ENCODE results near the gene IL16.

The IL16 gene

DNA sequence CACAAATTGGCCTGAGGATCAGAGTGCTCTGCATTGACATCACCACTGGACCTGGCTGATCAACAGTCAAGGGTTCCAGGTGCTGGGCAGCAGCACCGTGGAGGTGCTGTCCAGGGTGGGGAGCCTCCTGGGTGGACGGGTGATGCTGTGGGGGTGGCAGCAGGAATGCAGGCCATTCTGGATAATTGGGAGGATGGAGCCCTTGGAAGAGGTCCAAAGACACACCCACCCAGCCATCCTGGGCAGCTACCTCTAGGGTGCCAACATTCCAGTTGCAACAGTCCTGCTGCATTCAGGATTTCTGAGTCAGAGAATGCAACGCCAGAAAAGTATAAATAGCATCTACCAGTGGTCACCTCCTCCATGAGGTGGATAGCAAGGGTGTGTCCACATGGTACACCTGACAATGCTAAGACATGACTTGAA, 100.5 kb downstream of the IL16 start:
- Histone ChIP-seq H3K27ac (ENCODE audit: low read depth, low read length) (no peak overlapping the region), H3K9ac (ENCODE audit: low read depth, low read length) (no peak overlapping the region), H3K4me1 (ENCODE audit: control insufficient read depth, insufficient read depth, low read length) (peaks cover 7% of the 10 kb centered on the region), H3K9me3 (ENCODE audit: control insufficient read depth, insufficient read depth, low read length) (no peaks in the 10 kb centered on the region), H3K36me3 (ENCODE audit: control insufficient read depth, insufficient read depth, low read length) (no peaks in the 10 kb centered on the region), H3K4me3 (ENCODE audit: low read depth, low read length) (no peak overlapping the region), H3K27me3 (ENCODE audit: control insufficient read depth, insufficient read depth, low read length) (no peaks in the 10 kb centered on the region)

- Histone ChIP-seq H3K27me3 (ENCODE audit: control insufficient read depth, insufficient read depth, low read length) (no peaks in the 10 kb centered on the region), H3K4me1 (ENCODE audit: control insufficient read depth, insufficient read depth, low read length) (peaks cover 7% of the 10 kb centered on the region), H3K9me3 (ENCODE audit: control insufficient read depth, insufficient read depth, low read length) (no peaks in the 10 kb centered on the region), H3K27ac (ENCODE audit: low read depth, low read length) (no peak overlapping the region), H3K9ac (ENCODE audit: low read depth, low read length) (no peak overlapping the region), H3K4me3 (ENCODE audit: low read depth, low read length) (no peak overlapping the region), H3K36me3 (ENCODE audit: control insufficient read depth, insufficient read depth, low read length) (no peaks in the 10 kb centered on the region)
Observed at GRCh38 chr15:81297603-81298575, 101.2 kb downstream of the IL16 start.

DNA sequence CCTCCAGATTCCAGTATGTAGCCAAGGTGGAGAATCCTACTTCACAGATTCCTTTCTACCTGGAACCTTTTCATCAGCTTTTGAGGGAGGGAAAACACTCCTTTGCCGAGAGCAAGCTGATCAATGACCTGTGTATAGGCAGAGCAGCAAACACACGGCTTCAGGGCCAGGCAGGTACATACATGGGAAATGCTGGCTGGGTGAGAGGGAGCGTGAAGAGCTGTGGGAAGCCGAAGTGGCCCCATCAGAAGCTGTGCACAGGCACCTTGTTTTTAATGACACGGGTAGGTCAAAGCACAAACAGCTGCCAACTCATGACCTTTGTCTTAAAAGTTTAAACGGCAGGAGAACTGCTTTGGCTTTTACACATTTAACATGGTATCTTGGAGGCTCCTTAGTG, 101.9 kb downstream of the IL16 start:
- Histone ChIP-seq H3K9me3 (ENCODE audit: control insufficient read depth, insufficient read depth, low read length) (no peaks in the 10 kb centered on the region), H3K36me3 (ENCODE audit: control insufficient read depth, insufficient read depth, low read length) (no peaks in the 10 kb centered on the region), H3K27ac (ENCODE audit: low read depth, low read length) (no peak overlapping the region), H3K9ac (ENCODE audit: low read depth, low read length) (no peak overlapping the region), H3K27me3 (ENCODE audit: control insufficient read depth, insufficient read depth, low read length) (no peaks in the 10 kb centered on the region), H3K4me1 (ENCODE audit: control insufficient read depth, insufficient read depth, low read length) (peaks cover 13% of the 10 kb centered on the region), H3K4me3 (ENCODE audit: low read depth, low read length) (no peak overlapping the region)

GRCh38 chr15:81299156-81299555, 102.5 kb downstream of the IL16 start:
- Histone ChIP-seq H3K9ac (ENCODE audit: low read depth, low read length) (no peak overlapping the region), H3K36me3 (ENCODE audit: control insufficient read depth, insufficient read depth, low read length) (no peaks in the 10 kb centered on the region), H3K4me1 (ENCODE audit: control insufficient read depth, insufficient read depth, low read length) (peaks cover 14% of the 10 kb centered on the region), H3K27ac (ENCODE audit: low read depth, low read length) (no peak overlapping the region), H3K9me3 (ENCODE audit: control insufficient read depth, insufficient read depth, low read length) (no peaks in the 10 kb centered on the region), H3K27me3 (ENCODE audit: control insufficient read depth, insufficient read depth, low read length) (no peaks in the 10 kb centered on the region), H3K4me3 (ENCODE audit: low read depth, low read length) (no peak overlapping the region)

DNA sequence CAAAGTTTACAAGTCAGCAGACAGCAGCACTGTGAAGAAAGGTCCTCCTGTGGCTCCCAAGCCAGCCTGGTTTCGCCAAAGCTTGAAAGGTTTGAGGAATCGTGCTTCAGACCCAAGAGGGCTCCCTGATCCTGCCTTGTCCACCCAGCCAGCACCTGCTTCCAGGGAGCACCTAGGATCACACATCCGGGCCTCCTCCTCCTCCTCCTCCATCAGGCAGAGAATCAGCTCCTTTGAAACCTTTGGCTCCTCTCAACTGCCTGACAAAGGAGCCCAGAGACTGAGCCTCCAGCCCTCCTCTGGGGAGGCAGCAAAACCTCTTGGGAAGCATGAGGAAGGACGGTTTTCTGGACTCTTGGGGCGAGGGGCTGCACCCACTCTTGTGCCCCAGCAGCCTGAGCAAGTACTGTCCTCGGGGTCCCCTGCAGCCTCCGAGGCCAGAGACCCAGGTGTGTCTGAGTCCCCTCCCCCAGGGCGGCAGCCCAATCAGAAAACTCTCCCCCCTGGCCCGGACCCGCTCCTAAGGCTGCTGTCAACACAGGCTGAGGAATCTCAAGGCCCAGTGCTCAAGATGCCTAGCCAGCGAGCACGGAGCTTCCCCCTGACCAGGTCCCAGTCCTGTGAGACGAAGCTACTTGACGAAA, 103.1 kb downstream of the IL16 start:
- Histone ChIP-seq H3K27ac (ENCODE audit: low read depth, low read length) (no peak overlapping the region), H3K9ac (ENCODE audit: low read depth, low read length) (no peak overlapping the region), H3K4me1 (ENCODE audit: control insufficient read depth, insufficient read depth, low read length) (peaks cover 16% of the 10 kb centered on the region), H3K4me3 (ENCODE audit: low read depth, low read length) (no peak overlapping the region), H3K27me3 (ENCODE audit: control insufficient read depth, insufficient read depth, low read length) (no peaks in the 10 kb centered on the region), H3K9me3 (ENCODE audit: control insufficient read depth, insufficient read depth, low read length) (no peaks in the 10 kb centered on the region), H3K36me3 (ENCODE audit: control insufficient read depth, insufficient read depth, low read length) (no peaks in the 10 kb centered on the region)

- no peaks in the 10 kb centered on the region for H3K36me3 ChIP-seq (ENCODE audit: control insufficient read depth, insufficient read depth, low read length)
- H3K4me1 ChIP-seq (ENCODE audit: control insufficient read depth, insufficient read depth, low read length): peaks cover 17% of the 10 kb centered on the region
- H3K4me3 ChIP-seq (ENCODE audit: low read depth, low read length): no peak overlapping the region
- no peaks in the 10 kb centered on the region for H3K27me3 ChIP-seq (ENCODE audit: control insufficient read depth, insufficient read depth, low read length)
- H3K9me3 ChIP-seq (ENCODE audit: control insufficient read depth, insufficient read depth, low read length): no peaks in the 10 kb centered on the region
- no peak overlapping the region for H3K9ac ChIP-seq (ENCODE audit: low read depth, low read length)
- no peak overlapping the region for H3K27ac ChIP-seq (ENCODE audit: low read depth, low read length)
Observed at GRCh38 chr15:81301385-81301784, 104.7 kb downstream of the IL16 start.

GRCh38 chr15:81301815-81302399, 105.2 kb downstream of the IL16 start:
- Histone ChIP-seq H3K4me1 (ENCODE audit: control insufficient read depth, insufficient read depth, low read length) (peaks cover 17% of the 10 kb centered on the region), H3K27ac (ENCODE audit: low read depth, low read length) (no peak overlapping the region), H3K9ac (ENCODE audit: low read depth, low read length) (no peak overlapping the region), H3K4me3 (ENCODE audit: low read depth, low read length) (no peak overlapping the region), H3K9me3 (ENCODE audit: control insufficient read depth, insufficient read depth, low read length) (no peaks in the 10 kb centered on the region), H3K36me3 (ENCODE audit: control insufficient read depth, insufficient read depth, low read length) (no peaks in the 10 kb centered on the region), H3K27me3 (ENCODE audit: control insufficient read depth, insufficient read depth, low read length) (no peaks in the 10 kb centered on the region)

DNA sequence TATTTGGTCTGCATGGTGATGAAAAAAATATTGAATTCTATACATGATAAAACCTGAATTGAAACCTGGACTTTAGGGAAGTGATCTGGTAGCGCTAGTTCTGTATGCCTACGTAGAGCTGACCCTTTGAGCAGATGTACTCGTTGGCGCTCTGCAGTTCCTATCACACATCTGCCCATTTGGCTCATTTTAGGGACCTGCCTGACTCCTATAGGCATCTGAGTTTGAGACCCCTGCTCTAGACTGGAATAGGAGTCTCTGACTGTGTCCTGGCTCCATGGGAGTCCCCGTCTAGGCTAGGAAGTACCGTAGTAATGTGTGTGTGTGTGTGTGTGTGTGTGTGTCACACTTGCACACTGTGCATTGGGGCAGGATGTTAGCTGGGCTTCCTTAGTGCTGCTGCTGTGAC, 106.0 kb downstream of the IL16 start:
- Histone ChIP-seq H3K36me3 (ENCODE audit: control insufficient read depth, insufficient read depth, low read length) (no peaks in the 10 kb centered on the region), H3K4me3 (ENCODE audit: low read depth, low read length) (no peak overlapping the region), H3K9ac (ENCODE audit: low read depth, low read length) (no peak overlapping the region), H3K27ac (ENCODE audit: low read depth, low read length) (no peak overlapping the region), H3K27me3 (ENCODE audit: control insufficient read depth, insufficient read depth, low read length) (no peaks in the 10 kb centered on the region), H3K4me1 (ENCODE audit: control insufficient read depth, insufficient read depth, low read length) (peaks cover 17% of the 10 kb centered on the region), H3K9me3 (ENCODE audit: control insufficient read depth, insufficient read depth, low read length) (no peaks in the 10 kb centered on the region)

DNA sequence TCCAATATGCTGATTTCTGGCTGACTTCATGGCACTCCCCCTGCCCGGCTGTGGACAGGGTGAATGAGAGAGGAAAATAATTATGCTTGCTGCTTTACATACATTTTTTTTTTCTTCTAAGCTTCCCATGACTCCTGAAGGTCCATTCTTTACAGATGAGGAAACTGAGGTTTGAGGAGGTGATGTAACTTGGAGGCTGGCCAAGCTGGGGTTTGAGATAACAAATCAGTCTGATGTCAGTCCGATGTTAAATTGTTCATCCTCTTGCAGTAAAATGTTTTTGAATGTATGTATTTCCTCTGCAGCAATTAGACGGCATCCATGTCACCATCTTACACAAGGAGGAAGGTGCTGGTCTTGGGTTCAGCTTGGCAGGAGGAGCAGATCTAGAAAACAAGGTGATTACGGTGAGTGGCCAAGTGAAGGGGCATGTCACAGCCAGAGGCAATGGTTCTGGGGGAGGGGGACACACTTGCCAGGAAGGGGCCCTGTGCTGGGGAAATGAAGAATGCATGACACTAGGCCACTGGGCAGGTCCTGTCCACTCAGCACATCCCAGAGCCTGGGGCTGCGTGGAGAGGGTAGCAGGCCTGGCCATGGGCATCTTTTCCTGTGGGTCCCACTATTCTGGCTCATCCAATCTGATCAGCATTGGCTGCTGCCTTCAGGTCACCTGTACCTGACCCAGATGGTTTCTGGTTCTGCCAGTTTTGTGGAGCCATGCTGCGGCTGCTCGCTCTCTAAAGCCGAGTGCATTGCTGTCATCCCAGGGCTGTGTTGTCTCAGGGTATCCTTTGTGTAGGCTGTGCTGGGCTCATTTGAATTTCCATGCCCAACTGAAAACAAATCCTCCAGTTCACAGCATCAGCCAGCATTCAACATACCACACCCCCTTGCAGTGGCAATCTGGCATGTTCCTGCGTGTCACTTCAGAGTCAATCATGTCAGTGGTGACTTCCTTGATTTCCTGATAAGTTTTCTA, 106.9 kb downstream of the IL16 start:
- Histone ChIP-seq H3K36me3 (ENCODE audit: control insufficient read depth, insufficient read depth, low read length) (no peaks in the 10 kb centered on the region), H3K4me3 (ENCODE audit: low read depth, low read length) (no peak overlapping the region), H3K9ac (ENCODE audit: low read depth, low read length) (no peak overlapping the region), H3K27ac (ENCODE audit: low read depth, low read length) (peak overlapping the region; percentile 39), H3K4me1 (ENCODE audit: control insufficient read depth, insufficient read depth, low read length) (peaks cover 17% of the 10 kb centered on the region), H3K27me3 (ENCODE audit: control insufficient read depth, insufficient read depth, low read length) (no peaks in the 10 kb centered on the region), H3K9me3 (ENCODE audit: control insufficient read depth, insufficient read depth, low read length) (no peaks in the 10 kb centered on the region)

- no peaks in the 10 kb centered on the region for H3K9me3 ChIP-seq (ENCODE audit: control insufficient read depth, insufficient read depth, low read length)
- H3K27ac ChIP-seq (ENCODE audit: low read depth, low read length): peak overlapping the region; percentile 39
- H3K4me3 ChIP-seq (ENCODE audit: low read depth, low read length): no peak overlapping the region
- H3K4me1 ChIP-seq (ENCODE audit: control insufficient read depth, insufficient read depth, low read length): peaks cover 17% of the 10 kb centered on the region
- no peaks in the 10 kb centered on the region for H3K36me3 ChIP-seq (ENCODE audit: control insufficient read depth, insufficient read depth, low read length)
- no peak overlapping the region for H3K9ac ChIP-seq (ENCODE audit: low read depth, low read length)
- no peaks in the 10 kb centered on the region for H3K27me3 ChIP-seq (ENCODE audit: control insufficient read depth, insufficient read depth, low read length)
Observed at GRCh38 chr15:81304226-81304625, 107.5 kb downstream of the IL16 start.
